B cell (primary cell): ENCODE measurements around the gene LHX2. TPM values are rescaled to one million over a fixed set of nuclear protein-coding genes. Genes with fewer than 3 reads are reported as not detected.

Experiments
- ATAC-seq: fragments of 200-7000 bp; cut with Tn5 transposase; one replicate; pipeline ENCODE4 v1.10.0; 2021; ENCODE audit warnings: low read depth, mild to moderate bottlenecking, moderate number of reproducible peaks, moderate library complexity
- CTCF ChIA-PET: fragments of 350-600 bp; sonication (Branson Sonifier 250); formaldehyde crosslinking; loops from one replicate; lab custom pipeline; 2021; ENCODE audit warnings: antibody characterized with exemption, inconsistent platforms; lab: Charles Lee
- POLR2A ChIA-PET: fragments of 350-600 bp; sonication (Branson Sonifier 250); formaldehyde crosslinking; loops from one replicate; lab custom pipeline; 2021; ENCODE audit warnings: antibody characterized with exemption; lab: Charles Lee
- DNase-seq: peaks from one replicate; pipeline ENCODE4 v3.0.0; 2013
- H2AFZ ChIP-seq: 2 replicates; pipeline ENCODE4 v1.6.1; 2012; ENCODE audit warnings: mild to moderate bottlenecking, low read depth, low read length; ENCODE audit not compliant: insufficient read depth, poor library complexity, severe bottlenecking
- H3K27ac ChIP-seq, 2 donors: 1 replicate in 1 of 2; 2 replicates in 1 of 2; pipeline ENCODE4 v1.5.1; 2012 to 2013; ENCODE audit warnings: low read length in 2 of 2, mild to moderate bottlenecking in 2 of 2, moderate library complexity in 1 of 2
- H3K27me3 ChIP-seq, 4 experiments: fragments of 200-600 bp in 1 of 4; sonication (generic) in 1 of 4; replicated peaks in 1 of 4; 1 replicate in 2 of 4; 2 replicates in 2 of 4; pipeline versions ENCODE4 v1.6.1 to v1.7.0; 2013 to 2016; ENCODE audit warnings: low read length in 3 of 4, mild to moderate bottlenecking in 2 of 4, mixed read lengths in 1 of 4, moderate library complexity in 1 of 4; ENCODE audit not compliant: insufficient read depth in 4 of 4, control insufficient read depth in 3 of 4; ENCODE audit errors: control extremely low read depth in 1 of 4
- H3K36me3 ChIP-seq, 2 experiments: replicated peaks in 1 of 2; 1 replicate in 1 of 2; 2 replicates in 1 of 2; pipeline versions ENCODE4 v1.6.1 to v1.7.1; 2013; ENCODE audit warnings: low read length in 1 of 2; ENCODE audit not compliant: insufficient read depth in 2 of 2, control insufficient read depth in 1 of 2; ENCODE audit errors: control extremely low read depth in 1 of 2, extremely low read depth in 1 of 2
- H3K4me1 ChIP-seq, 2 donors: fragments of 200-600 bp in 1 of 2; sonication (generic) in 1 of 2; 1 replicate in 1 of 2; 2 replicates in 1 of 2; pipeline versions ENCODE4 v1.5.1 to v1.6.1; 2013 to 2017; ENCODE audit warnings: low read length in 2 of 2; ENCODE audit not compliant: control insufficient read depth in 2 of 2, insufficient read depth in 2 of 2
- H3K4me2 ChIP-seq: replicated peaks from 2 replicates; pipeline ENCODE3; 2012; ENCODE audit warnings: mild to moderate bottlenecking, low read depth, low read length; ENCODE audit not compliant: poor library complexity, severe bottlenecking
- H3K4me3 ChIP-seq, 5 experiments: fragments of 200-600 bp in 1 of 5; sonication (generic) in 1 of 5; 1 replicate in 3 of 5; 2 replicates in 2 of 5; pipeline versions ENCODE4 v1.5.1 to v1.7.0; 2011 to 2016; ENCODE audit warnings: low read length in 4 of 5, mild to moderate bottlenecking in 4 of 5, low read depth in 2 of 5, control low read depth in 1 of 5, moderate library complexity in 1 of 5; ENCODE audit not compliant: insufficient read depth in 1 of 5; ENCODE audit errors: control extremely low read depth in 1 of 5, extremely low read depth in 1 of 5
- H3K79me2 ChIP-seq: fragments of 200-600 bp; sonication (generic); one replicate; pipeline ENCODE4 v1.6.0; 2016; ENCODE audit warnings: low read length; ENCODE audit not compliant: control insufficient read depth, insufficient read depth
- H3K9ac ChIP-seq: fragments of 200-600 bp; sonication (generic); 2 replicates; pipeline ENCODE4 v1.6.1; 2017; ENCODE audit warnings: mild to moderate bottlenecking, low read length, moderate library complexity
- H3K9me3 ChIP-seq, 3 donors: one replicate each; pipeline versions ENCODE4 v1.6.1 to v1.7.1; 2013; ENCODE audit warnings: low read length in 2 of 3; ENCODE audit not compliant: control insufficient read depth in 2 of 3, insufficient read depth in 1 of 3; ENCODE audit errors: control extremely low read depth in 1 of 3
- H4K20me1 ChIP-seq: 2 replicates; pipeline ENCODE4 v1.6.0; 2012; ENCODE audit warnings: mild to moderate bottlenecking, low read length; ENCODE audit not compliant: insufficient read depth, control insufficient read depth, poor library complexity, severe bottlenecking
- H3K27ac Mint-ChIP-seq: one replicate; pipeline ENCODE4 v1.8.0; 2021; ENCODE audit warnings: mixed read lengths
- H3K27me3 Mint-ChIP-seq: one replicate; pipeline ENCODE4 v1.8.0; 2021; ENCODE audit warnings: mixed read lengths
- H3K4me1 Mint-ChIP-seq: one replicate; pipeline ENCODE4 v1.8.0; 2021; ENCODE audit warnings: mixed read lengths
- H3K4me3 Mint-ChIP-seq: one replicate; pipeline ENCODE4 v1.8.0; 2021; ENCODE audit warnings: mixed read lengths
- H3K9me3 Mint-ChIP-seq: one replicate; pipeline ENCODE4 v1.8.0; 2022; ENCODE audit warnings: mixed read lengths; ENCODE audit not compliant: insufficient read depth
- CTCF ChIP-seq: fragments of 200-600 bp; IDR thresholded peaks from one replicate; pipeline ENCODE4 v1.8.0; 2022; ENCODE audit warnings: antibody characterized with exemption, mild to moderate bottlenecking
- EZH2 ChIP-seq: IDR thresholded peaks from 2 replicates; pipeline ENCODE4 v1.6.1; 2012; ENCODE audit warnings: borderline replicate concordance, low read depth, mild to moderate bottlenecking, moderate library complexity, low read length; ENCODE audit not compliant: insufficient read depth, poor library complexity, severe bottlenecking
- WGBS: methylation state at CpG from one replicate; pipeline ENCODE4 v1.1.5; 2013; ENCODE audit warnings: missing lambda C conversion rate; ENCODE audit not compliant: insufficient coverage; 5-methylcytosine and 5-hydroxymethylcytosine counted together
- intact Hi-C: fragments of 100-400 bp; cut with micrococcal nuclease; formaldehyde crosslinking; loops from one replicate; pipeline ENCODE4 v1.10.0; 2022
- polyA plus RNA-seq: library from polyadenylated mRNA; depleted of rRNA; stranded (reverse); fragments of >200 nt; gene quantifications from 2 replicates; pipeline ENCODE4 v1.2.3, GENCODE V29; 2012
- total RNA-seq, 2 donors: library from RNA; stranded (reverse); fragments of 120-200 nt in 1 of 2; gene quantifications; 1 replicate in 1 of 2; 2 replicates in 1 of 2; pipeline versions ENCODE4 v1.2.3 to v1.2.4, GENCODE V29; 2013 to 2022

LHX2 gene
- total and polyA plus RNA-seq, 2 donors (not counting 1 experiment from before 2014, with no cell fraction given): 0.66 TPM; not detected in 1

GRCh38 chr9:124020520-124021384 is 9.2 kb downstream of the LHX2 start:
- CTCF ChIA-PET: no interaction called here

More at GRCh38 chr9:124020520-124021384, 9.2 kb downstream of the LHX2 start:
- POLR2A ChIA-PET: no interaction called here
- peak; percentile 67 for DNase-seq
- H4K20me1 ChIP-seq: no peaks in the 10 kb centered on the region
- H3K4me1 ChIP-seq: peaks cover 48 to 62% of the 10 kb centered on the region in 2 donors
- H3K4me1 Mint-ChIP-seq: peaks cover 43% of the 10 kb centered on the region
- H3K27ac ChIP-seq: no peak overlapping the region
- H2AFZ ChIP-seq: no peak overlapping the region
- H3K9ac ChIP-seq: no peak overlapping the region
- 9% methylated on average over 30 of the region's 31 CpGs for WGBS
- H3K79me2 ChIP-seq: no peaks in the 10 kb centered on the region
- H3K36me3 ChIP-seq: no peaks in the 10 kb centered on the region
- peak overlapping the region; percentile 36 for H3K4me2 ChIP-seq
- peak overlapping the region; percentile 35 for H3K4me3 Mint-ChIP-seq
- intact Hi-C loops: loop anchor here (1.0 kb wide), 1 partner anchor 14 kb away; no protein-coding TSS in a partner anchor
- peak; percentile 56 for ATAC-seq
- peaks cover 77% of the 10 kb centered on the region for H3K27me3 Mint-ChIP-seq
- H3K27ac Mint-ChIP-seq: no peak overlapping the region
- peaks cover 0 to 95% (median 82%) of the 10 kb centered on the region in 4 experiments for H3K27me3 ChIP-seq
- H3K9me3 Mint-ChIP-seq: no peaks in the 10 kb centered on the region
- TF ChIP-seq EZH2: no peak
- no peak for TF ChIP-seq CTCF
- H3K4me3 ChIP-seq: peak overlapping the region in 1 of 5 experiments; percentile 12
- peaks cover 0 to 64% (median 10%) of the 10 kb centered on the region in 3 donors for H3K9me3 ChIP-seq
